PC-3 (cell line): ENCODE measurements around the gene CIDEC.

ENCODE experiments used
- EZH2 ChIP-seq: fragments of 300-600 bp; sonication (generic); IDR thresholded peaks from one replicate; pipeline ENCODE4 v1.6.1; 2017; ENCODE audit warnings: antibody characterized with exemption, mild to moderate bottlenecking, low read length; ENCODE audit not compliant: unreplicated experiment
- TF ChIP-seq, protein P1 (sequence below): fragments of 300-600 bp; sonication (generic); conservative IDR thresholded peaks from 2 replicates; pipeline ENCODE4 v1.5.1; 2017; ENCODE audit warnings: antibody characterized with exemption, low read depth, mild to moderate bottlenecking, low read length

DNA sequence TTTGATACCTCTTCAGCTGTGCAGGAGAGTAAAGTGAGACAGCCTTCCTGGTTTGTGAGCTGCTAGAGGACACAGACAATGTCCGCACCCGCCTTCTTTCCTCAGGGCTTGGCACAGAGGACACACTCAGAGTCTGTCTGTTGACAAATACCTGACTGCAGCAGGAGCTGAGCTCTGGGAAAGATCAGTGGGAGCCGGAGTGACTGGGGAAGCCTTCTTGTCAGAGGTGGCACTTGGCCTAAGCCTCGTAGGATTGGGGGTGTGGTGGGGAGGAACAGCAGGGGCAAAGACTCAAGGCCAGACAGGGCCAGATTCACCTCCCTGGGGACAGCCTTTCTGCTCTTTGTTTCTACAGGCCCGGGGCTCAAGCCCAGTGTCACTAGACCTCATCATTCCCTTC, 33.5 kb upstream of the CIDEC start:
- TF ChIP-seq, protein P1, sequence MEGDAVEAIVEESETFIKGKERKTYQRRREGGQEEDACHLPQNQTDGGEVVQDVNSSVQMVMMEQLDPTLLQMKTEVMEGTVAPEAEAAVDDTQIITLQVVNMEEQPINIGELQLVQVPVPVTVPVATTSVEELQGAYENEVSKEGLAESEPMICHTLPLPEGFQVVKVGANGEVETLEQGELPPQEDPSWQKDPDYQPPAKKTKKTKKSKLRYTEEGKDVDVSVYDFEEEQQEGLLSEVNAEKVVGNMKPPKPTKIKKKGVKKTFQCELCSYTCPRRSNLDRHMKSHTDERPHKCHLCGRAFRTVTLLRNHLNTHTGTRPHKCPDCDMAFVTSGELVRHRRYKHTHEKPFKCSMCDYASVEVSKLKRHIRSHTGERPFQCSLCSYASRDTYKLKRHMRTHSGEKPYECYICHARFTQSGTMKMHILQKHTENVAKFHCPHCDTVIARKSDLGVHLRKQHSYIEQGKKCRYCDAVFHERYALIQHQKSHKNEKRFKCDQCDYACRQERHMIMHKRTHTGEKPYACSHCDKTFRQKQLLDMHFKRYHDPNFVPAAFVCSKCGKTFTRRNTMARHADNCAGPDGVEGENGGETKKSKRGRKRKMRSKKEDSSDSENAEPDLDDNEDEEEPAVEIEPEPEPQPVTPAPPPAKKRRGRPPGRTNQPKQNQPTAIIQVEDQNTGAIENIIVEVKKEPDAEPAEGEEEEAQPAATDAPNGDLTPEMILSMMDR, result no peak
- TF ChIP-seq EZH2, result no peak
